HepG2 (cell line): ENCODE results near the gene RXRG. TPM values are rescaled to one million over a fixed set of nuclear protein-coding genes. Genes with fewer than 3 reads are reported as not detected.

Source experiments
- ARID5B ChIP-seq: IDR thresholded peaks from 2 replicates; pipeline ENCODE4 v1.4.0; 2020; ENCODE audit warnings: mild to moderate bottlenecking, missing genetic modification reagents
- ATF7-NPFF ChIP-seq: sonication (generic); formaldehyde crosslinking; IDR thresholded peaks from 2 replicates; pipeline ENCODE4 v1.8.1; 2023; ENCODE audit warnings: mild to moderate bottlenecking, low read depth, missing genetic modification reagents, moderate library complexity
- DMTF1 ChIP-seq: sonication (generic); formaldehyde crosslinking; IDR thresholded peaks from 2 replicates; pipeline ENCODE4 v1.4.0; 2020; ENCODE audit warnings: mild to moderate bottlenecking, missing genetic modification reagents
- ETS1 ChIP-seq: sonication (generic); formaldehyde crosslinking; IDR thresholded peaks from 2 replicates; pipeline ENCODE4 v1.4.0; 2020; ENCODE audit warnings: missing genetic modification reagents
- HNRNPLL ChIP-seq: fragments of 200-400 bp; formaldehyde crosslinking; IDR thresholded peaks from 2 replicates; pipeline ENCODE4 v1.6.1; 2017; ENCODE audit warnings: mild to moderate bottlenecking, low read depth, low read length; ENCODE audit not compliant: poor library complexity, severe bottlenecking
- IRF2 ChIP-seq: IDR thresholded peaks from 2 replicates; pipeline ENCODE4 v1.6.1; 2018; ENCODE audit warnings: missing genetic modification reagents, missing compliant biosample characterization
- KDM4B ChIP-seq: sonication (generic); formaldehyde crosslinking; IDR thresholded peaks from 2 replicates; pipeline ENCODE4 v1.4.0; 2020; ENCODE audit warnings: missing genetic modification reagents
- KLF12 ChIP-seq: sonication (generic); formaldehyde crosslinking; IDR thresholded peaks from 2 replicates; pipeline ENCODE4 v1.4.0; 2020; ENCODE audit warnings: missing genetic modification reagents, borderline replicate concordance
- MLXIP ChIP-seq: sonication (generic); formaldehyde crosslinking; IDR thresholded peaks from 2 replicates; pipeline ENCODE4 v1.9.0; 2021; ENCODE audit warnings: missing genetic modification reagents, borderline replicate concordance
- MTF2 ChIP-seq: sonication (generic); formaldehyde crosslinking; IDR thresholded peaks from 2 replicates; pipeline ENCODE4 v1.5.0; 2020; ENCODE audit warnings: missing genetic modification reagents, borderline replicate concordance
- NBN ChIP-seq: fragments of 450-650 bp; conservative IDR thresholded peaks from 2 replicates; pipeline ENCODE4 v1.6.1; 2017
- NR2F2 ChIP-seq: IDR thresholded peaks from 2 replicates; pipeline ENCODE4 v1.6.1; 2012; ENCODE audit warnings: low read depth, inconsistent platforms, borderline replicate concordance
- U2AF2 ChIP-seq: fragments of 200-400 bp; formaldehyde crosslinking; IDR thresholded peaks from 2 replicates; pipeline ENCODE4 v1.6.1; 2017; ENCODE audit warnings: low read depth, mild to moderate bottlenecking, low read length
- ZSCAN25 ChIP-seq: sonication (generic); formaldehyde crosslinking; IDR thresholded peaks from 2 replicates; pipeline ENCODE4 v1.8.0; 2022; ENCODE audit warnings: mild to moderate bottlenecking, missing genetic modification reagents
- polyA plus RNA-seq, 8 experiments: library from polyadenylated mRNA; depleted of rRNA in 3 of 8; stranded (reverse) in 7 of 8; unstranded in 1 of 8; fragments of >200 nt; fragmentation: Illumina TruSeq in 4 of 8; extraction: Trizol in 4 of 8; gene quantifications; 2 replicates each; pipeline versions ENCODE4 v1.2.1 to v1.2.3, GENCODE V29; 2011 to 2016; ENCODE audit warnings: low read depth in 4 of 8, missing spikeins in 1 of 8, mixed read lengths in 1 of 8; ENCODE audit not compliant: insufficient read depth in 1 of 8
- total RNA-seq, 5 experiments: library from RNA; depleted of rRNA; stranded (reverse); fragments of >200 nt; fragmentation: Illumina TruSeq; extraction: Trizol; gene quantifications; 2 replicates each; pipeline ENCODE4 v1.2.3, GENCODE V29; 2016; ENCODE audit warnings: low read depth in 1 of 5
- TF ChIP-seq, protein P1 (sequence below): sonication (generic); formaldehyde crosslinking; IDR thresholded peaks from 2 replicates; pipeline ENCODE4 v1.8.0; 2022; ENCODE audit warnings: mild to moderate bottlenecking, missing genetic modification reagents, moderate library complexity
- TF ChIP-seq, protein P2 (sequence below): sonication (generic); formaldehyde crosslinking; IDR thresholded peaks from 2 replicates; pipeline ENCODE4 v1.8.1; 2022; ENCODE audit warnings: mild to moderate bottlenecking, missing genetic modification reagents
- TF ChIP-seq, protein P3 (sequence below): sonication (generic); formaldehyde crosslinking; IDR thresholded peaks from 2 replicates; pipeline ENCODE4 v1.5.0; 2020; ENCODE audit warnings: missing genetic modification reagents

RXRG gene
- total and polyA plus RNA-seq, 2 of the 13 experiments (the other 11 are each of a cell fraction or from before 2014, with no cell fraction given): not detected

GRCh38 chr1:165485716-165486115 is 40.8 kb upstream of the RXRG start (continued):
- TF ChIP-seq, protein P1, sequence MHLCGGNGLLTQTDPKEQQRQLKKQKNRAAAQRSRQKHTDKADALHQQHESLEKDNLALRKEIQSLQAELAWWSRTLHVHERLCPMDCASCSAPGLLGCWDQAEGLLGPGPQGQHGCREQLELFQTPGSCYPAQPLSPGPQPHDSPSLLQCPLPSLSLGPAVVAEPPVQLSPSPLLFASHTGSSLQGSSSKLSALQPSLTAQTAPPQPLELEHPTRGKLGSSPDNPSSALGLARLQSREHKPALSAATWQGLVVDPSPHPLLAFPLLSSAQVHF: no peak
- TF ChIP-seq NBN (no peak), KLF12 (CRISPR knock-in tag) (no peak), ZSCAN25 (CRISPR knock-in tag) (no peak), U2AF2 (no peak), MTF2 (CRISPR knock-in tag) (no peak), MLXIP (CRISPR knock-in tag) (no peak), IRF2 (no peak), ARID5B (CRISPR knock-in tag) (peak; percentile 63), HNRNPLL (no peak), NR2F2 (peak; percentile 88), DMTF1 (CRISPR knock-in tag) (no peak), ATF7-NPFF (no peak), KDM4B (CRISPR knock-in tag) (no peak), ETS1 (CRISPR knock-in tag) (no peak)
- TF ChIP-seq, protein P2, sequence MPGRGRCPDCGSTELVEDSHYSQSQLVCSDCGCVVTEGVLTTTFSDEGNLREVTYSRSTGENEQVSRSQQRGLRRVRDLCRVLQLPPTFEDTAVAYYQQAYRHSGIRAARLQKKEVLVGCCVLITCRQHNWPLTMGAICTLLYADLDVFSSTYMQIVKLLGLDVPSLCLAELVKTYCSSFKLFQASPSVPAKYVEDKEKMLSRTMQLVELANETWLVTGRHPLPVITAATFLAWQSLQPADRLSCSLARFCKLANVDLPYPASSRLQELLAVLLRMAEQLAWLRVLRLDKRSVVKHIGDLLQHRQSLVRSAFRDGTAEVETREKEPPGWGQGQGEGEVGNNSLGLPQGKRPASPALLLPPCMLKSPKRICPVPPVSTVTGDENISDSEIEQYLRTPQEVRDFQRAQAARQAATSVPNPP: no peak
- TF ChIP-seq, protein P3, sequence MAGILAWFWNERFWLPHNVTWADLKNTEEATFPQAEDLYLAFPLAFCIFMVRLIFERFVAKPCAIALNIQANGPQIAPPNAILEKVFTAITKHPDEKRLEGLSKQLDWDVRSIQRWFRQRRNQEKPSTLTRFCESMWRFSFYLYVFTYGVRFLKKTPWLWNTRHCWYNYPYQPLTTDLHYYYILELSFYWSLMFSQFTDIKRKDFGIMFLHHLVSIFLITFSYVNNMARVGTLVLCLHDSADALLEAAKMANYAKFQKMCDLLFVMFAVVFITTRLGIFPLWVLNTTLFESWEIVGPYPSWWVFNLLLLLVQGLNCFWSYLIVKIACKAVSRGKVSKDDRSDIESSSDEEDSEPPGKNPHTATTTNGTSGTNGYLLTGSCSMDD (CRISPR knock-in tag): no peak
